ENCODE data around the gene SHKBP1.
A peak's percentile ranks its signal among the peaks of the same experiment; 100 is the strongest.
"Not testable (repeated sequence)": the region's sequence is repeated elsewhere in the genome, so short reads cannot be mapped to it uniquely, and the experiment has no call there.

The SHKBP1 gene

DNA sequence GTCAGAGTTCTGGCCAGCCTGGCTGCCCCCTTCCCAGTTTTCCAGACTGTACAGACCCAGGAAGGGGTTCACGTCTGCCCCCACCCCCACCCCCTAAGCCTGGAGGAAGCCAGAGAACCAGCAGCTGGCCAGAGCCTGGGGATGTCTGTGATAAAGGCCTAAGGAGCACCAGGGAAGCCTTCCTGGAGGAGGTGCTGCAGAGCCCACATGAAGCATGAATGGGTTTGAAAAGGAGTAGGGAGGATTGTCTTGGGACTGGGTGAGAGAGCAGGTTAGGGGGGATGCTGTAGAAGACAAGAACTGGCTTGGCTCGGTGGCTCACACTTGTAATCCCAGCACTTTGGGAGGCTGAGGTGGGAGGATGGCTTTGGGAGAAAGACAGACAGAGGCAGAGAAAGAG lies 5.8 kb downstream of the SHKBP1 start:
- no peak for DNase-seq (ENCODE audit: low read depth in 1 of 2, low spot score in 1 of 2)

DNA sequence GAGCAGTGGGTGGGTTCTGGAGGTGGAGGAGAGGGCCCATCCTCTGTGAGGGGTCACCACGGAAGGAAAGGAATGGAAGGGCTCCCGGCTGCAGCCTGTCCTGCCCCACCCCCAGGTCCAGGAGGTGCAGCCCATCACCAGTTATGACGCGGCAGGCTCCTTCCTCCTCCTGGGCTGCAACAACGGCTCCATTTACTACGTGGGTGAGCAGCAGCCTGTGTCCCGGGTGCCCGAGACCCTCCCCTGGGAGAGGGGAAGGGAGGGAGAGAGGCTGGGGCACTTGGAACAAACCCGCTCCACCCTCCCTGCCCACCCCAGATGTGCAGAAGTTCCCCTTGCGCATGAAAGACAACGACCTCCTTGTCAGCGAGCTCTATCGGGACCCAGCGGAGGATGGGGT lies 6.6 kb downstream of the SHKBP1 start:
- no peak for DNase-seq (ENCODE audit: low read depth in 1 of 2, low spot score in 1 of 2)

DNA sequence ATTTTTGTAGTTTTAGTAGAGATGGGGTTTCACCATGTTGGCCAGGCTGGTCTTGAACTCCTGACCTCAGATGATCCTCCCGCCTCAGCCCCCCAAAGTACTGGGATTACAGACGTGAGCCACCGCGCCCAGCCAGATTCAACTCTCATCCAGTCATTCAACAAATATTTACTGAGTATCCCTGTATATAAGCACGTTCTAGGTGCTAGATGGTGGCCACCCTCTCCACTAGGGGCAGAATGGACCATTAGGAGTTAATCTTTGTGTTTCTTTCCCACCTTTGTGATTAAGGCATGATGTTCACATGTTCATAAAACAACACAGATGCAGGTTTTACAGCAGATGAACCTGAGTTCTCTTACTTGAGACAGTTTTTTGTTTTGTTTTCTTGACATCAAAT lies 7.3 kb downstream of the SHKBP1 start:
- no peak for DNase-seq (ENCODE audit: low read depth in 1 of 2, low spot score in 1 of 2)

DNA sequence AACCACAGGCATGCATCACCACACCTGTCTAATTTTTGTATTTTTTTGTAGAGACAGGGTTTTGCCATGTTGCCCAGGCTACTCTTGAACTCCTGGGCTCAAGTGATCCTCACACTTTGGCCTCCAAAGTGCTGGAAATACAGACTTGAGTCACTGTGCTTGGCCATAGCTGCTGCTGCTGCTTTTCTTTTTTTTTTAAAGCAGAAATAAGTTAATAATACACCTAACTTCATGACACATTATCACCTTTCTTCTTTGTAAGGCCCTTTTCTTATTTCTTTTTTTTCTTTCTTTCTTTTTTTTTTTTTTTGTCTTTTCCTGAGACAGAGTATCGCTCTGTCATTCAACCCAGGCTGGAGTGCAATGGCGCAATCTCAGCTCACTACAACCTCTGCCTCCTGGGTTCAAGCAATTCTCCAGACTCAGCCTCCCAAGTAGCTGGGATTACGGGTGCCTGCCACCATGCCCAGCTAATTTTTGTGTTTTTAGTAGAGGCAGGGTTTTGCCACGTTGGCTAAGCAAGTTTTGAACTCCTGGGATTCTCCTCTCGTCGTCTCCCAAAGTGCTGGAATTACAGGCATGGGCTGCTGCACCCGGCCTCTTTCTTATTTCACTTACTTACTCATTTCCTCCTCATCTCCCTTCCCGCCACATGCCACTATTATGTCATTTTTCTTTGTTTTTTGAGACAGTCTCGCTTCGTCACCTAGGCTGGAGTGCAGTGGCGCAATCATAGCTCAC lies 8.7 kb downstream of the SHKBP1 start:
- DNase-seq (ENCODE audit: low read depth in 1 of 2, low spot score in 1 of 2) = no peak

DNA sequence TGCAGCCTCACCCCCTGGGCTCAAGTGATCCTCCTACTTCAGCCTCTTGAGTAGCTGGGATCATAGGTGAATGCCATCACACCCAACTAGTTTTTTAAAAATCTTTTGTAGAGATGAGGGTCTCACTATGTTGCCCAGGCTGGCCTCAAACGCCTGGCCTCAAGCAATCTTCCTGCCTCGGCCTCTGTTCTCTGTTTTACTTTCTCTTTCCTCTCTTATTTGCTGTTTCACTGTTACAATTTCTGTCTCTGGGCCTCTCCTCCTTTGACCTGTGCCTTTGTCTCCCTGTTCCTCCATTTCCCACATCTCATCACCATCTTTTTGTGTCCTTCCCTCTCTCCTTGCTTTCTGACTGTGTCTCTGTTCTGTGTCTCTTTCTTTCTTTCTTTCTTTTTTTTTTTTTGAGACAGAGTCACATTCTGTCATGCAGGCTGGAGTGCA lies 9.3 kb downstream of the SHKBP1 start:
- DNase-seq (ENCODE audit: low read depth in 1 of 2, low spot score in 1 of 2) = no peak

DNA sequence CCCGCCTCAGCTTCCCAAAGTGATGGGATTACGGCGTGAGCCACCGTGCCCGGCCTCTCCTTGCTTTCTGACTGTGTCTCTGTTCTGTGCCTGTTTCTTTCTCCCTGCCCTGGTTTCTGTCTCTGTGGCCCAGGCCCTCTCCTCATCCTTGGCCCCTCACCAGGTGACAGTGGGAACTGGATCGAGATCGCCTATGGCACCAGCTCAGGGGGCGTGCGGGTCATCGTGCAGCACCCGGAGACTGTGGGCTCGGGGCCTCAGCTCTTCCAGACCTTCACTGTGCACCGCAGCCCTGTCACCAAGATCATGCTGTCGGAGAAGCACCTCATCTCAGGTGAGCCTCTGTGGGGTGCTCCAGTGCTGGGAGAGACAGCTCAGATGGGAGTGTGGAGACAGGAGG lies 9.9 kb downstream of the SHKBP1 start:
- no peak for DNase-seq (ENCODE audit: low read depth in 1 of 2, low spot score in 1 of 2)

DNA sequence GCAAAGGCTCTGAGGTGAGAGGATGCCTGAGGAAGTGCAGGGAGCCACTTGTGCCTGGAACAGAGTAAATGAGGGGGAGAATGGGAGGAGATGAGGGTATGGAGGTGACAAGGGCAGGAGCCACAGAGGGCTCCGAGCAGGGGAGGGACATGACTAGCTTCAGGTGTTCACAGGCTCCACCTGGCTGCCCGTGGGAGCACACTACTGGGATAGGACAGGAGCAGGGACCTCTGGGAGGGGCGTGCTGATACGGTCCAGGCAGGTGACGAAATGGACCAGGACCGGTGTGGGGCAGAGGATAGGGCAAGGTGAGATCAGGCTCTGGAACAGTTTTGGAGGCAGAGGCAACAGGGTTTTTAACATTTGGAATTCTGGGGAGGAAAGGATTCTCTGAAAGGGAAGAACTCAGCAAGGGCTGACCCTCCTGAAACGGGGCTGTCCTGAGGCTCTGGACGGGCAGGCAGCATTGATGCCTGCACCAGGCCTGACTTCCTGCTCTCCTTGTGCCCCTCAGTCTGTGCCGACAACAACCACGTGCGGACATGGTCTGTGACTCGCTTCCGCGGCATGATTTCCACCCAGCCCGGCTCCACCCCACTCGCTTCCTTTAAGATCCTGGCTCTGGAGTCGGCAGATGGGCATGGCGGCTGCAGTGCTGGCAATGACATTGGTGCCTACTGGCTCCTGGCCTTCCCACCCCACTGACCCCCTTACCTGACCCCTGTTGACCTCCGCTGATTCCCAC lies 11.6 kb downstream of the SHKBP1 start:
- no peak for DNase-seq (ENCODE audit: low read depth in 1 of 2, low spot score in 1 of 2)

DNA sequence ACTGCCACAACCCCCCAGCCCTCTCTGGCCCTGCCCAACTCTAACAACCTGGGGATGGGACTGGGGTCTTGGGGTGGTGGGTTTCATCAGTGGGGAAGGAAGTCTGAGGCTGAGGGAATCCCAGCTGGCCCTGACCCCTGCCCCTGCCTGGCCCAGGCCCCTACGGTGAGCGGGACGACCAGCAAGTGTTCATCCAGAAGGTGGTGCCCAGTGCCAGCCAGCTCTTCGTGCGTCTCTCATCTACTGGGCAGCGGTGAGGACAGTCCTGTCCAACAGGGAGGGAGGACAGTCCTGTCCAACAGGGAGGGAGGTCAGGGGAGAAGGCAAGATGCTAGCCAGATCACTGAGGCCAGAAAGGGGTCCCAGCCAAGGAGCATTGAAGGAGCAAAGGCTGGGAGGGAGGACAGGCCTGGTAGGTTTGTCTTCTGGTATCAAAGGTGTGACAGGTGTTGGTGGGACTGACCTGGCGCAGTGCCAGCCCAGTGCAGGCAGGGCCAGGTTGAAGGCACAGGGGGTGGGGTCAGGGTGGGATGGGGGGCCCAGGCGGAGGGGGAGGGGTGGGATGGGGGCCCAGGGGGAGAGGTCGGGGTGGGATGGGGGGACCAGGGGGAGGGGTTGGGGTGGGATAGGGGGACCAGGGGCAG lies 12.4 kb downstream of the SHKBP1 start:
- DNase-seq (ENCODE audit: low read depth in 1 of 2, low spot score in 1 of 2) = no peak

DNA sequence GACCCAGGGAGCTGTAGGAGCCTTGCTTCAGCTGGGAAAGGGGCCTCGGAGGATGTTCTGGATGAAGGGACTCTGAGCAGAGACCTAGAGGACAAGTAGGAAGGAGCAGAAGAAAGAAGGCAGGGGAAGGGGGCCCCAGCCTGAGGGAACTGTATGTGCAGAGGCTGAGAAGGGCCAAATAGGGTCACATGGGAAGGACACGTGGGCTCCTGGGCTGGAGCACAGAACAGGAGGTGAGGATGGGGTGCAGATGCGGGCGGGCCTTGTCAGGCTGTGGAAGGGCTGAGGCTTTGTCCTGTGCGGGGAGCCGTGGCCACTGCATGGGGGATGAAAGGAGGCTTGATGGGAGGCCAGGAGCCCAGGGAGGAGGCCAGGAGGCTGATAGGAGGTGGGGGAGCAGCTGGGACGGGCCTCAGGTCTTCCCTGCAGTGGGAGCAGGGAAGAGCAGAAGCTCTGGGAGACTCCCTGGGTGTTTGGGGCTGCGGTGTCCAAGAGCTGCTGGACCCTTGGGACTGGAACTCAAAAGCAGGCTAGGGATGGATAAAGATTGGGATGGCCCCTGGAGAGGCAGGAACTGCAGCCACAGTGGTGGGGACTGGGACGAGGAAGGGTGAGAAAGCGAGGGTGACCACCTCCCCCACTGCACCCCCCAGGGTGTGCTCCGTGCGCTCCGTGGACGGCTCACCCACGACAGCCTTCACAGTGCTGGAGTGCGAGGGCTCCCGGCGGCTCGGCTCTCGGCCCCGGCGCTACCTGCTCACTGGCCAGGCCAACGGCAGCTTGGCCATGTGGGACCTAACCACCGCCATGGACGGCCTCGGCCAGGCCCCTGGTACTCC lies 13.1 kb downstream of the SHKBP1 start:
- no peak for DNase-seq (ENCODE audit: low read depth in 1 of 2, low spot score in 1 of 2)

DNA sequence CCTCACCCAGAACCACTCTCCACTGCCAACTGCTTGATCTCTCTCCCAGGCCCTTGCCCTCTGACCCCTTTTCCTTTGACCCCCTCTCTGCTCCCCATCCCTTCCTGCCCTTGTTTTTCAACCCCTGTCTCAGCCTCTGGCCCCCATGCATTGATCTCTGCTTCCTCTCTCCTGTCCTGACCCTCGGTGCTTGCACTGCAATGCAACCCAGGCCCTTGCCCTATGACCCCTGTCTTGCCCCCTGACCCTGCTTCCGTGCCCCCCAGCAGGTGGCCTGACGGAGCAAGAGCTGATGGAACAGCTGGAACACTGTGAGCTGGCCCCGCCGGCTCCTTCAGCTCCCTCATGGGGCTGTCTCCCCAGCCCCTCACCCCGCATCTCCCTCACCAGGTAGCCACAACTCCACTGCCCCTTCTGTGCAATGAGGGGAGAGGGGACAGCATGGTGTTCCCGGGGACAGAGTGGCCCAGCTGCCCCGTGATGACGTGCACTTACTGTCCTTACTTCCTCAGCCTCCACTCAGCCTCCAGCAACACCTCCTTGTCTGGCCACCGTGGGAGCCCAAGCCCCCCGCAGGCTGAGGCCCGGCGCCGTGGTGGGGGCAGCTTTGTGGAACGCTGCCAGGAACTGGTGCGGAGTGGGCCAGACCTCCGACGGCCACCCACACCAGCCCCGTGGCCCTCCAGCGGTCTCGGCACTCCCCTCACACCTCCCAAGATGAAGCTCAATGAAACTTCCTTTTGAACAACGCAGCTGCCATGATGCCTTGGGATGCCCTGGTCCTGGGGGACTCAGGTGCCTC lies 14.0 kb downstream of the SHKBP1 start:
- no peak for DNase-seq (ENCODE audit: low read depth in 1 of 2, low spot score in 1 of 2)

DNA sequence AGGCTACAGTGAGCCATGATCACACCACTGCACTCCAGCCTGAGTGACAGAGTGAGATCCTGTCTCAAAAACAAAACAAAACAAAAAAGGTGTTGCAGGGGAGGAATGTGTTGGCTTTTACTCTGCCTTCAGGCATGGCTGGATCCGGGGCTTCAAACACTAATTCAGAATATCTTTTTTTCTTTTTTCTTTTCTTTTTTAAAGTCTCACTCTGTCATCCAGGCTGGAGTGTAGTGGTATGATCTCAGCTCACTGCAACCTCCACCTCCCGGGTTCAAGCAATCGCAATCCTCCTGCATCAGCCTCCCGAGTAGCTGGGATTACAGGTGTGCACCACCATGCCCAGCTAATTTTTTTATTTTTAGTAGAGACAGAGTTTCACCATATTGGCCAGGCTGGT lies 15.1 kb downstream of the SHKBP1 start:
- not testable (repeated sequence) for DNase-seq (ENCODE audit: low read depth in 1 of 2, low spot score in 1 of 2)

DNA sequence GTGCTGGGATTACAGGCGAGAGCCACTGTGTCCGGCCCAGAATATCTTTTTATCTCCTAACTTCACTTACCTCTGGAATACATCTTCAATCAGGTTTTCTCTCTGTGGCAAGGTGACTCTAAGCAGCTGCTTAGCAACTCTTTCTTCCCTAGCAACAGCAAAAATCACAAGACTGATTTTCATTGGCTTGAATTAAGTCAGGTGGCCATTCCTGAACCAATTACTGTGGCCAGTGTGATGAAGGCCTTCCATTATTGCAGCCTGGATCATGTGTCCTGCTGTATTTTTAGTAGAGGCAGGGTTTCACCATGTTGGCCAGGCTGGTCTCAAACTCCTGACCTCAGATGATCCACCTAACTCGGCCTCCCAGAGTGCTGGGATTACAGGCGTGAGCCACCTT lies 15.5 kb downstream of the SHKBP1 start:
- no peak for DNase-seq (ENCODE audit: low read depth in 1 of 2, low spot score in 1 of 2)

DNA sequence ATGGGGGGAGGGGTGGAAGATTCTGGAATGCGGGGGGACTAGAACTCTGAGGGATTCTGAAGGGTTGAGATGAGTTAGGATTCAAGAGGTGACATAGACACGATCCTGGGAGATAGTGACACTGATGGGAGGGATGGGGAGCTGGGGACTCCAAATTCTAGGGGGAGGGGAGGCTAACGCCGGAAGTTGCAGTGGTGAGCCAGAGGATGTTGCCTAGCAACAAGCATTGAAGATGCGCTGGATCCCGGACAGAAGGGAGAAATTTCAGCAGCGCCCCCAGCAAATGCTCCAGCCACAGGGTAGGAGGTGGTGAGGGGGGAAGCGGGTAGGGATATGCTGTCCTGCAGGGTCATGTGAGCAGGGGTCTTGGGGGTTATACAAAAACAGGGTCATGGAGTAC lies 17.6 kb downstream of the SHKBP1 start:
- no peak for DNase-seq (ENCODE audit: low read depth in 1 of 2, low spot score in 1 of 2)

DNA sequence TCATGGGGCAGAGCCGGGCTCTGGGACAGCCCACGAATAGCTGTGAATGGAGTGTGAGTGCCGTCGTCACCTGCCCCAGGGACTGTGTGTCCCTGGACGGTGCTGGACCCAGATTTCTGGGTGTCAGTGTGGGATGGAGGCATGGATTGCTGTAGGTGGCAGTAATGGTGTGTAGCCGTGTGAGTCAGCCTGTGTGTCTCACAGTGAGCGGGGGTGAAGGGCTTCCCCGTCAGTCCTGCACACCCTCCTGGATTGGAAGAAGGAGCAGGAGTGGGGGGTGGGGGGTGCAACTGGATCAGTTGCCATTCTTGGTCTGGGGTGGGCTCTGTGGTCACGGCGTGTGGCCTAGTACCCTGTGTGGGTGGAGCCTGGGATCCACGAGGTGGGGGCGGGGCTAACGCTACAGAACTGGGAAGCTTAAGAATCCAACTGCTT lies 18.0 kb downstream of the SHKBP1 start:
- no peak for DNase-seq (ENCODE audit: low read depth in 1 of 2, low spot score in 1 of 2)

DNA sequence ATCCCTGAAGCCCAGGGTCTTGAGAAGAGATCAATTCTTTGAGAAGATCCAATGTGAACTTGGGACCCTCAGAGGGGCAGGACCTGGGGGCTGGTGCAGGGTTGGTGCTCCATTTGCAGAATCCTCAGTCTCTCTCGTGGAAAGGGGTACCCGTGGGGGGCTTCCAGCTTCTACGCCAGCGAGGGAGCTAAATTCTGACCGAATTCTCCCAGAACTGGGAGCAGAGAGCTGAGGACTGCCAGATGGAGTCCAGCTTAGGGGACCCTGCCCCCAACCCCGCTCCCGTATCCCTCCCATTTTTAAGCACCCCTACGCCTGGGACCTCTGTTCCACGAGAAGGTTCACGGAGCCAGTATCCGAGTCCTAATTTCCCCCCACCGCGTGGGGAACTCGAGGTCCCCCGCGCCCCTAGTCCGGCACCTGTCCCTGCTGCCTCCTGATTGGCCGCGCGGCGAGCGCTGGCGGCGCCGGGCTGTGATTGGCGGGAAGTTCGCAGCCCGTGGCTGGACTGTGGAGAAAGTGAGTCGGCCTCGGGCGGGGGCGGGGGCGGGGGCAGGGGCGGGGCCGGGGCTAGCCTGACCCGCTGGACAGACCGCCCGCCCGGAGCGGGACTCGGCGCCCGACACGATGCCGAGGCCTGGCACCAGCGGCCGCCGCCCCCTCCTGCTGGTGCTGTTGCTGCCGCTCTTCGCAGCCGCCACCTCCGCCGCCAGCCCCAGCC lies 20.1 kb downstream of the SHKBP1 start:
- DNase-seq (ENCODE audit: low read depth in 1 of 2, low spot score in 1 of 2) = no peak

DNA sequence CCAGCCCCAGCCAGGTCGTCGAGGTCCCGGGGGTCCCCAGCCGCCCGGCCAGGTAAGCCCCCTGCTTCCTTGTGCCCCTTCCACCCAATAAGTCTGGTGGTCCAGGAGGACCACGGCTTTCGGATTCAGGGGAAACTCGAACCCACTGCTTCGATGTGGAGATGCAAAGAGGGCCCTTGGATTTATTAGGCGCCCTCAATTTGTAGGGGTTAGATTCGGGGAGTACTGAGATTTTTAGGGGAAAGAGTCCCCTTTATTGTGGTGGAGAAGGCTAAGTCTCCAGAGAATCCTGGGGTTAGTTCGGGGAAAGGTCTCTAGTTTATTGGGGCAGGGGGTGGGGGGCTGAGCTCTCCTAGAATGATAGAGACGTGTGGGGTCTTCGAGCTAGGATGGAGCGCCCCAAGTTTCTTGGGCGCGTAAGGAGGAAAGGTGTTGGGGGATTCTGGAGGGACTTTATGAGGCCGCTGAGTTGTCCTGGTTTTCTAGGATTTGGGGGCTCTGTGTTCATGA lies 20.7 kb downstream of the SHKBP1 start:
- DNase-seq (ENCODE audit: low read depth in 1 of 2, low spot score in 1 of 2) = no peak

DNA sequence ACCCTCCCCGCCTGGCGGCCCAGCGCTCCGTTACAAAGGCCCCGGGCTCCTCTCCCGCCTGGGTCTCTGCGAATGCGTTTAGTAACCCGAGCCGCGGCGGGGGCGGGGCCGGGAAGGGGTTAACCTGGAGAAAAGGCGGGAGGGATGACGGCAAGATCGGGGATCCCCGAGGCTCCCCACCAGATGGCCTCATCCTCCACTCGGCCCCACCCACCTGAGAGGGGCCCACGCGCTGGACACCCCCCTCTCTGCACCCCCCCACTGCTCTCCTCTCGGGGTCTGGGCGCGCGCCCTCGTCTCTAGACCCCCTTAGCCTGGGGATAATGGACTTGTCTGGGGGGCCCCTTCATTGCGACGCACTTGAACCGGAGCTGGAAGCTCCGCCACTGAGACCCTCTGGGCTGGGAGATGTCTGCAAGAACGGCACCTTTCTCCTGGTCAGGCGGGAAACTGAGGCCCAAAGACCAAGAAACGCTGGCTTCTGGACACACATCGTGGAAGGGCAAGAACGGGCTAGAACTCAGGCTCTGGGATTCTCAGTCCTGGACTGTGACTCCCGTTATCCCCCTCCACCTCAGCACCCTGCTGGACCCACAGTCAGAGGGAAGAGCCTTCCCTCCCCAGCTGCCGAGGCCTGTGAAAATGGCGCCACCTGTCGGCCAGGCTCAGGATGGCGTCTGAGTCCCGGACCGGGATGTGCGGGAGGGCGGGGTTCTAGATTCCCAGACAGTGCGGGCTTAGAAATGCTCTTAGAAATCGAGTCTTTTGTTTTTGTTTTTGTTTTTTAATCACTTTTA lies 21.6 kb downstream of the SHKBP1 start:
- peak; percentile 77 to 79 for DNase-seq (ENCODE audit: low read depth in 1 of 2, low spot score in 1 of 2)

DNA sequence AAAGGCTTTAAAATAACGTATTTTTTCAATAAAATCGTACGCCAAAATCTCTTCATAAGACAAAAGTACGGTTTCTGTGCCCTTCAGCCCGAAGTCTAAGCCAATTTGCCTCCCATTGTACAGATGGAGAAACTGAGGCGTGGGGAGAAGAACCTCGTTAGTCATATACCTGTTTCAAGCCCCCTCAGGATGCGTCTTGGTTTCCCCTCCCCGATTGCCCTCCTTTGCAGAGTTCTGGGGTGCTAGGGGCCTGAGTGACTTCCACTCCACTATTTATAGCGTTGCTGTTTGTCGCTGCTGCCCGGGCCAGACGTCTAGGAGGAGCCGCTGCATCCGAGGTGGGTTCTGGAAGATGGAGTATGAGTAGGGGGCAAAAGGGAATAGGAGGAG lies 22.2 kb downstream of the SHKBP1 start:
- no peak for DNase-seq (ENCODE audit: low read depth in 1 of 2, low spot score in 1 of 2)

Data from activated T-helper 1 cell treated with anti-CD3 and anti-CD28 coated beads, Interleukin-2, amount 50 U/mL, for 16 hours (primary cell).